Ishikawa (cell line): ENCODE data around the gene RABEP1.

Experiments used
- CEBPB ChIP-seq: IDR thresholded peaks from 2 replicates; pipeline ENCODE4 v1.6.1; 2012
- CREB1 ChIP-seq: IDR thresholded peaks from 2 replicates; pipeline ENCODE4 v1.6.1; 2012; ENCODE audit warnings: low read depth
- EGR1 ChIP-seq: IDR thresholded peaks from 2 replicates; pipeline ENCODE4 v1.6.1; 2012
- EP300 ChIP-seq: IDR thresholded peaks from 2 replicates; pipeline ENCODE4 v1.6.1; 2012; ENCODE audit warnings: borderline replicate concordance
- FOXM1 ChIP-seq: IDR thresholded peaks from 2 replicates; pipeline ENCODE4 v1.6.1; 2012; ENCODE audit warnings: low read depth, borderline replicate concordance
- NFIC ChIP-seq: IDR thresholded peaks from 2 replicates; pipeline ENCODE4 v1.6.1; 2012
- RAD21 ChIP-seq: IDR thresholded peaks from 2 replicates; pipeline ENCODE4 v1.6.1; 2012; ENCODE audit warnings: low read depth
- REST ChIP-seq: IDR thresholded peaks from 2 replicates; pipeline ENCODE4 v1.6.1; 2012; ENCODE audit warnings: low read depth, mild to moderate bottlenecking
- TAF1 ChIP-seq: IDR thresholded peaks from 2 replicates; pipeline ENCODE4 v1.6.1; 2012; ENCODE audit warnings: low read depth, mild to moderate bottlenecking
- TCF12 ChIP-seq: IDR thresholded peaks from 2 replicates; pipeline ENCODE4 v1.6.1; 2012; ENCODE audit warnings: low read depth
- TEAD4 ChIP-seq: IDR thresholded peaks from 2 replicates; pipeline ENCODE4 v1.6.1; 2012
- YY1 ChIP-seq: IDR thresholded peaks from 2 replicates; pipeline ENCODE4 v1.6.1; 2012; ENCODE audit warnings: low read depth
- ZBTB7A ChIP-seq: IDR thresholded peaks from 2 replicates; pipeline ENCODE4 v1.6.1; 2012; ENCODE audit warnings: low read depth
- TF ChIP-seq, protein P1 (sequence below): IDR thresholded peaks from 2 replicates; pipeline ENCODE4 v1.6.1; 2012
- TF ChIP-seq, protein P2 (sequence below): IDR thresholded peaks from 2 replicates; pipeline ENCODE4 v1.6.1; 2012

The RABEP1 gene

DNA sequence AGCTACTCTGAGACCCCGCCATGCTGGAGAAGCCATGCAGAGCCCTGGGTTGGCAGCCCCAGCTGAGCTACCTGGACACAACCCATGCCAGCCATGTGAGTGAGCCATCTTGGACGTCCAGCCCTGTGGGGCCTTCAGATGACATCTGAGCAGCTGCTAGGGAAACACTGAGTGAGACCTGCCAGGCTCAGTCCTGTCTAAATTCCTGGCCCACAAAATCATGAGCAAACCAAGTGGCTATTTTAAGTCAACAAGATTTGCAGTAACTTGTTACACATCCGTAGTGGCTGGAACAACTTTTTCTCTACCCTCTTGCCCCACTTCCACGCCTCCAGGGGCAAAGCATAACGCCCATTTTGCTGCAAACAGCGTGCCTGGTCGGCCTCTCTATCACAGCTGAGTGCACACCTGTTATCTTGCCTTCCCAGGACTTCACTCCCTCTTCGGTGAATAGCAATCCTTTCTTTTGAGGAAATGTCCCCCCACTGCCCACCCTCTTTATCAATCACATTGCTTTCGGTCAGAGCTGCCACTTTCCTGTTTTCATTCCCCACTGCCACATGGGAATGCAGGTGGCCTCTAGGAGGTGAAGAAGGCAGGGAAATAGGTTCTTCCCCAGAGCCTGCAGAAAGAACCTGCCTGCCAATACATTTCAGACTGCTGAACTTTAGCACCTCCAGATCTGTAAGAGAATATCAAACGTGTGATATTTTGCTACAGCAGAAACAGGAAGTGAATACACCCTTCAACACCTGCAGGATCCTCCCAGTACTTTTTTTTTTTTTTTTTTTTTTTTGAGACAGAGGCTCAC is 40.0 kb upstream of the RABEP1 start:
- TF ChIP-seq REST (no peak), CEBPB (no peak), EGR1 (no peak), TEAD4 (no peak), ZBTB7A (no peak), TAF1 (no peak), EP300 (no peak), NFIC (no peak), FOXM1 (no peak), RAD21 (no peak), CREB1 (no peak), TCF12 (no peak), YY1 (no peak)
- TF ChIP-seq, protein P1, sequence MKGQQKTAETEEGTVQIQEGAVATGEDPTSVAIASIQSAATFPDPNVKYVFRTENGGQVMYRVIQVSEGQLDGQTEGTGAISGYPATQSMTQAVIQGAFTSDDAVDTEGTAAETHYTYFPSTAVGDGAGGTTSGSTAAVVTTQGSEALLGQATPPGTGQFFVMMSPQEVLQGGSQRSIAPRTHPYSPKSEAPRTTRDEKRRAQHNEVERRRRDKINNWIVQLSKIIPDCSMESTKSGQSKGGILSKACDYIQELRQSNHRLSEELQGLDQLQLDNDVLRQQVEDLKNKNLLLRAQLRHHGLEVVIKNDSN = no peak
- TF ChIP-seq, protein P2, sequence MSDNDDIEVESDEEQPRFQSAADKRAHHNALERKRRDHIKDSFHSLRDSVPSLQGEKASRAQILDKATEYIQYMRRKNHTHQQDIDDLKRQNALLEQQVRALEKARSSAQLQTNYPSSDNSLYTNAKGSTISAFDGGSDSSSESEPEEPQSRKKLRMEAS = no peak

- TF ChIP-seq YY1 = no peak
- no peak for TF ChIP-seq CREB1
- no peak for TF ChIP-seq REST
- TF ChIP-seq, protein P2 = no peak
- TF ChIP-seq RAD21 = no peak
- TF ChIP-seq, protein P1 = no peak
Measured at GRCh38 chr17:5247621-5248020, 34.5 kb upstream of the RABEP1 start.

- TF ChIP-seq, protein P2 = no peak
- no peak for TF ChIP-seq FOXM1
- no peak for TF ChIP-seq YY1
- TF ChIP-seq CREB1 = no peak
- no peak for TF ChIP-seq CEBPB
- TF ChIP-seq REST = no peak
- no peak for TF ChIP-seq TAF1
- TF ChIP-seq TEAD4 = no peak
- TF ChIP-seq ZBTB7A = no peak
- TF ChIP-seq TCF12 = no peak
- TF ChIP-seq EP300 = no peak
- no peak for TF ChIP-seq RAD21
- TF ChIP-seq, protein P1 = no peak
- no peak for TF ChIP-seq EGR1
- no peak for TF ChIP-seq NFIC
Measured at GRCh38 chr17:5248821-5249479, 33.1 kb upstream of the RABEP1 start.
